Iris pigment epithelial cell (primary cell): ENCODE data around the gene SCAMP4.
A peak's percentile ranks its signal among the peaks of the same experiment; 100 is the strongest.

Experiments used
- DNase-seq: peaks from one replicate; pipeline ENCODE4 v3.0.0-alpha.2; 2011; ENCODE audit warnings: low read depth

Gene SCAMP4

GRCh38 chr19:1938071-1938470 is 32.9 kb downstream of the SCAMP4 start:
- no peak for DNase-seq

DNA sequence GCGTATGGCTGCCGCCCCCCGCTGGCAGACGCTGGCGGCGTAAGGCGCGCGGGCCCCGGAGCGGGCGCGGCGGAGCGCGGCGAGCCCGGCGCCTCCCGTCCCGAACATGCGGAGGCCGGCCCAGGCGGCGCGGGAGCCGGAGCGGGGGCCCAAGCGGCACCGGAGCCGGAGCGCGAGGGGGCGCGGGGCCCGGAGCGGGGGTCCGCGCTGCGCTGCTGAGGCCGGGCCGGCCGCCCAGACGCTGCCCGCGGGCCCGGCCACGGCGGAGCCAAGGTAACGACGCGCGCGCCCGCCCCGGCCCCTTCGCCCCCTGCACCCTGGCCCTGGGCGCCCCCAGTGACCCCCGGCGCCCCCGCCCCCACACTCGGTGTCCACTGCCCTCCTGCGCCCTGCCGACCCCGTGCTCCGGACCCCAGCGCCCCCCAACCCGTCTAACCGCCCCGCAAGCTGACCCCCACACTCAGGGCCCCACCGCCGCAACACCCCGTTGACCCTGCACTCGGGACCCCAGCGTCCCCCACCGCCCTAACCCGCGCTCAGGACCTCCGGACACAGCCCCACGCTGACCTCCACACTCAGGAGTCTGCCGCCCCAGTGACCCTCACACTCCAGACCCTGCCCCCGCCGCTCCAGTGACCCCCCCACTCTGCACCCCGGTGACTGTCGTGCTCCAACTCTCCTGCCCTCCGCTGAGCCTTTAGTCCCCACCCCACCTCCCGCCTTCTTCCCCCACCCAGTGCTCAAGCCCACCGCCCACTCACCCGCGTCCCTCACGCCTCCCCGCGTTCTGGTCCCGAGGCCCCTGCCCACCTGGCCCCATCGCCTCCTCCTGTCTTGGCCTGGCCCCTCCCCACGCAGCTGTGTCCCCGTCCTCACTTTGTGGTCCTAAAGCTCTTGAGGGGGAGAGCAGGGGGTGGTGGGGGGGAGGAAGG is 36.2 kb downstream of the SCAMP4 start, which contains the start of gene CSNK1G2:
Gene CSNK1G2 (plus strand): TSS at position 27 of the 932 bp plus-strand sequence. CDS start 28,601 bp downstream, outside the sequence.
- DNase-seq: no peak

DNA sequence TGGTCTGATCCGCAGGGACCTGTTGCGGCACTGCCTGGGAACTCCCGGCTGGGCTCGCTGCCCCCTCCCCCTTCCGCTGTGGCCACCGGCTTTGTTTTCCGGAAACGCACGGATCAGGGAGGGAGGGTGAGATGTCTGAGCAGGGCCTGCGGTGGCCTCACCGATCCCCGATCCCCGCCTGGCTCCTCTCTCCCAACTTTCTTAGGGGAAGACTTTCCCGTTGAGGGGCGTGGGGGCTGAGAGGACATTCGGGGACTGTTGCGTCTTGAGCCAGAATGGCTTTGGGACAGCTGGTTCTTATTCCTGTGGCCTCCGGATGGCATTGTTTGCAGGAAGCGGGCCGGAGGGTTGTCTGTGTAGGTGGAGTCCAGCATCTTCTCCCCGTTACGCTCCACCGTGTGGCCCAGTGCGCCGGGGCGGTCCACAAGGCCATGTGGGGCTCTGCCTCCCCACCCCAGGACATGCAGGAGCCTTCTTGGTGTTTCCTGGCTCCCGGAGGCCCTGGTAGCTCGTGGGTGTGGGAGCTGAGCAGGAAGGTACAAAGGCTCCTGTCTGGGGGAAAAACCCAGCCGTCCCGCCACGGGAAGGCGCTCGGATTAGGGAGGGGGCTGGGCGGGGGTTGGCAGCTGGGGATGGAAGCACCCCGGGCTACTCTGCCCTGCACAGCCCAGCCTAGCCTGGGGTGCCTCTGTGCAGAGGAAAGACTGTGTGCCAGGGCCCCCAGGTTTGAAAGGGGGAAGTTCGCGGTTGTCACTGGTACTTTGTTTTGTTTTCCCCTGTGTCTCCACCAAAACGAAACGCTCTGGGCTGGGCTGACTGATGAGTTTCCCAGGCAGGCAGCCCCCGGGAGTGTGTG is 37.1 kb downstream of the SCAMP4 start:
- DNase-seq: peak; percentile 83

GRCh38 chr19:1942934-1943555 is 37.8 kb downstream of the SCAMP4 start:
- peak; percentile 25 for DNase-seq

DNA sequence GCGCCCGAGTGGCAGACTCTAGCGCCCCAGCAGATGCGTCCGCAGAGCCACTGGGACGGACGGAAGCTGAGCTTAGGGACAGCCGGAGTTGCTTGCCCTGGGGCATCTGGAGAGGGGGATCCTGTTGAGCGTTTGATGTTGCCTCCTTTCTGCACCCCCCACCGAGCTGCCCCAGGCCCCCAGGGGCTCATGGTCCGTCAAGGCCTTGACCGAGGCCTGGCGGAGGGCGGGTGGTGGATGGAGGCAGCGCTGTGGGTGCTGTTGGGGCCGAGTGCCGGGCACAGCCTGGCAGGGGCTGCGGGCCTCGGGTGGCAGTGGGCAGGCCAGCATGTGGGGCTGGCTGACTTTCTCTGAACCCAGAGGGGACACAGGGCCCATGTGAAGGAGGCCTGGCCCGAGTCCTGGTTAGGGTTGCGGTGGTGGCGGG is 38.5 kb downstream of the SCAMP4 start:
- DNase-seq: no peak

DNA sequence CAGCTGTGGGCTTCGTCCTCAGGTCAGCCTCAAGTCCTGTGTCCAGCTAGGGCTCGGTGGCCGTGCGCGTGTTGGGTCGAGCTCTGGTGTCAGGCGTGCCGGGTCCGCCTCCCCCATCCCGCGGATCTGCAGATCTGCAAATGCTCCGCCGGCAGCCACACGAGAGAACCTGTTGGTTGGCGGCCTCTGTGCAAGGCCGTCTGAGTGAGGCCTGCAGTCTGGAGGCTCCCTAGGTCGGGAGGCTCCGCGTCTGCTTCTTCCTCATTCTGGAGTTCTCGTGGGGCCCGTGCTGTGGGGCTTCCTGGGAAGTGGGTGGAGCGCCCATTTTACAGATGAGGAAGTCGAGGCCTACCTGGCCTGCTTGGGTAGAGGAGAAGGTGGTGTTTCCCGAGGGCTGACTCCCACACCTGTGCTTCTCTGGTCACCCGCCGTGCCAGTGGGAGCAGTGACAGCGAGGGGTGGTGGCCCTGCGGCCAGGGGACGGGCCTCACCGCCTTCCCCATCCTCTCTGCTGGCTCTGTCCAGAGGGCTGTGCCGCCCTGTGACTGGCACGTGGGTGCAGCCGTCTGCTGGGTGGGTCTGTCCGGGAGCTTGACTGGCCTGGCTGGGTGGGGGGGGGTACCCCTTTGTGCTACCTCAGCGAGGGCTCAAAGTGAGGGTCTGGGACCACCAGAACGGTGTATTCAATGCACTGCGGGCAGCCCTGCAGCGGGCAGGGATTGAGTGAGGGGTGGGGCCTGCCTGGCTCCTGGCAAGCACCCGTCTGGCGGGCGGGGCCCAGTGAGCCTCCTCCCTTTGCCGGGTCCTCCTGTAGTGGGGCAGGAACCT is 39.1 kb downstream of the SCAMP4 start:
- no peak for DNase-seq

- no peak for DNase-seq
These were observed 39.8 kb downstream of the SCAMP4 start for GRCh38 chr19:1944916-1945561.

- no peak for DNase-seq
These were observed 40.7 kb downstream of the SCAMP4 start for GRCh38 chr19:1945899-1946298.

DNA sequence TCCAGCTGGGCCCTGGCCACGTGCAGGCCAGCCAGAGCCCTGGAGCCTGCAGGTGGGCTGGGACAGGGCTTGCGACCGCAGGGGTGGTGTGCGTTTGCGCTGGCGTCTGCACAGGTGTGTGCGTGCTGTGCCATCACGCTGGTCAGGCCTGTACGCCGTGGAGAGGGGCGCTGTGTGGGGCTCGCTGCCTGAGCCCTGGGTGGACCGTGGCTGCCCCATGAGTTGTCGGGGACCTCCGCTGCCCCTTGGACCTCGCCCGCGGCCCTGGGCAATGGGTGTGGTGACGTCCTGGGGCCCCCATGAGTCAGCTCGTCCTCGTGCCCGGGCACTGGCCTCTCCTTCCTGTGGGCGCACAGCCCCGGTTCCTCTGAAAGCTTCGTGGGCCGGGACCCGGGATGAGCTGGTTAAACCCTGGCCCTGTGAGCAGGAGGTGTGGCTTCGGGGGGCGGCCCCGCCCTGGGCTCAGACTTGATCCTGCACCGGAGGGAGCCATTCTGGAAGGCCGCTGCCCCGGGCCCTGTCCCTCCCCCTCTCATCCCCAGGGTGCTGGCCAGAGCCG is 42.5 kb downstream of the SCAMP4 start:
- no peak for DNase-seq

- DNase-seq: no peak
These were observed 44.3 kb downstream of the SCAMP4 start for GRCh38 chr19:1949304-1950101.

GRCh38 chr19:1950640-1951039 is 45.4 kb downstream of the SCAMP4 start:
- no peak for DNase-seq

GRCh38 chr19:1952635-1953034 is 47.4 kb downstream of the SCAMP4 start:
- no peak for DNase-seq

DNA sequence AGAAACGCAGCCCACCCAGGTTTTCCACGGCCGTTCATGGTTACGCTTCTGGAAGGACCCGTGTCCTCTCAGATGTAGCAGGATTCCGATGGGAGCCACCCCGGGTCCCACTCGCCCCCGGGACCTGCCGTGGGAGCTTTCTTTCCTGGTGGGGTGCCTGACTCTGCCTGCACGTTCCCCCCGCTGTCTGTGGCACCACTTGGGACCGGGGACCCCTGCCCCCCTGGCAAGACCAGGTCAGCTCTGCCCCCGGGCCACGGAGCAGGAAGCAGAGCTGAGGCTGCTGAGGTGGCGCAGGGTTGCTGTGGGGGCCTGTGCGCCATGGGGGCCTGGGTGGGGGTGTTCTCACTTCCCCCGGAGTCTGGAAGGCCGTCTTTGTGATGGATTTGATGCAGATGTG is 47.8 kb downstream of the SCAMP4 start:
- DNase-seq: no peak

DNA sequence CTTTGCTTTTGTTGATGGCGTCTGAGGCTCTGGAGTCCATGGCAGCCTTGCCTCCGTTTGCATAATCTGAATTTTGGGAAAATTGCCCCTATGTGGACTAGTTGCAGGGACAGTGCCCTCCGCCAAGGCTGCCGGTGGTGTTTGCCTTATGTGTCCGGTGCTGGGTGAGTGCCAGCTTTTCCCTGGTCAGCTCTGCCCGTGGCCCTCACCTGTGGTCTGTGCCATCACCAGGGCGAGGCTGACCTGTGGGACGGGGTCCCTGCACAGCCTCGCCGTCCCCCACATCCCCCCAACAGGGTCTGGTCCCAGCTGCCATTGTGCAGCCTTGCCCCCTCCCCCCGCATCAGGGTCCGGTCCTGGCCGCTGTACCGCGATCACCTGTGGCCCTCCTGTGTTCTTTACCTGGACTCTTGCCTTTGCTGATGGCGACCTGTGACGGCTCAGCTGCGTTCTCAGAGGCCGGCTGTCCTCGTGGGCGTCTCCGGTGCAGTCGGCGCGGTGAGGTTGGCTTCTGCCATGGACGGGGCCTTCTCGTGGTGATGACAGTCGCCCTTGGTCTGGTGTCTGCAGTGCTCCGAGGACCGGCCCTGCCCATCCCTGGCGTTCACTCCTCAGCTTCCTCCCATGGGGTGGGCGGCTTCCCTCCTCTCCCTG is 48.4 kb downstream of the SCAMP4 start:
- no peak for DNase-seq

GRCh38 chr19:1954532-1954933 is 49.3 kb downstream of the SCAMP4 start:
- no peak for DNase-seq

DNA sequence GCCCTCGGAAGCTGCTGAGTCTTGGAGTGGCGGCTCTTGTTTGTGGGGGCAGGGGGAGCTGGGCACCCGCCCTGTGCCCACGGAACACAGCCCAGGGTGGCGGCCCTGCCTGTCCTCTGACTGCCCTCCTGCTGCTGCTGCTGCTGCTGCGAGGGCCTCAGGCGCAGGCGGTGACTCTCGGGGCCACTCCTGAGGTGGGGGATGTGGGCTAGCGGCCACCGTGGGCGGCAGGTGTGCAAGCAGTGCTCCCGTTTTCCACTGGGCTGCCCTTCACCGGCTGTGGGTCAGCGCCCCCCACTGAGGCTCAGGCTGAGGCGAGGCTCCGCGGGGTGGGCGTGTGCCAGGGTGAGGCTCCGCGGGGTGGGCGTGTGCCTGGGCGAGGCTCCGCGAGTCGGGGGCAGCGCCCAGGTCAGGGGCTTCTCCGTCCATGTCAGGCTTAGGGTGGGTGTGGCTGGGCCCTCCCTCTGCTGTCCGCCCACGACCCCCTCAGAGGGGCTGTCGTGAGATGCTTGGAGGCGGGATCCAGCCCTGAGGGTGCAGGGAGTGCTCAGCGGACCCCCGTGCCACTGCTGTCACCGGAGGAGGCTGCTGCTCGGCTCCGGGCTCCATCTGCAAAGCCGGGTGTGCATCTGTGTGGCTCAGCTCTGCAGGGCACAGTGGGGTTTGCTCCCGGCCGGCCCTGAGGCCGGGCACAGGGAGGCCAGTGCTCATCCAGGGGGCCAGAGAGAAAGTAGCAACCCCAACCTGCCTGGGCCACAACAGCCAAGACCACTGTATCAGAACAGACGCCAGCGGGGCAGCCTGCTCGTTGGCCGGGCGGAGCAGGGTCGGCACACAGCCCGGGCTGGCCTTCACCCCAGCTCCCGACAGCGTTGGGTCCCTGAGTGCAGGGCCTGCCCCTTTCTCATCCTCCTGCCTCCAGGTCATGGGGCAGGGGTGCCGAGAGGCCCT is 50.2 kb downstream of the SCAMP4 start:
- no peak for DNase-seq

- no peak for DNase-seq
These were observed 50.9 kb downstream of the SCAMP4 start for GRCh38 chr19:1956122-1956494.

GRCh38 chr19:1956868-1957492 is 51.8 kb downstream of the SCAMP4 start:
- DNase-seq: no peak
